GM23248 (cell line): ENCODE data around the gene LDLRAD2. TPM values are rescaled to one million over a fixed set of nuclear protein-coding genes. Genes with fewer than 3 reads are reported as not detected.
A peak's percentile ranks its signal among the peaks of the same experiment; 100 is the strongest.

Source experiments
- DNase-seq: peaks from one replicate; pipeline ENCODE4 v3.0.0-alpha.2; 2015
- H2AFZ ChIP-seq: fragments of 200-600 bp; sonication (generic); 2 replicates; pipeline ENCODE4 v1.6.1; 2016; ENCODE audit warnings: antibody characterized with exemption
- H3F3A ChIP-seq: fragments of 200-600 bp; sonication (generic); 2 replicates; pipeline ENCODE4 v1.6.1; 2016; ENCODE audit warnings: mild to moderate bottlenecking, antibody characterized with exemption, mixed run types; ENCODE audit not compliant: insufficient read depth
- H3K27ac ChIP-seq: fragments of 200-600 bp; sonication (generic); 2 replicates; pipeline ENCODE4 v1.5.1; 2016; ENCODE audit warnings: mild to moderate bottlenecking
- H3K27me3 ChIP-seq: fragments of 200-600 bp; sonication (generic); replicated peaks from 2 replicates; pipeline ENCODE4 v1.6.1; 2016; ENCODE audit warnings: mild to moderate bottlenecking; ENCODE audit not compliant: insufficient read depth
- H3K36me3 ChIP-seq: fragments of 200-600 bp; sonication (generic); 2 replicates; pipeline ENCODE4 v1.6.1; 2016; ENCODE audit warnings: low read depth, mild to moderate bottlenecking
- H3K4me1 ChIP-seq: fragments of 200-600 bp; sonication (generic); 2 replicates; pipeline ENCODE4 v1.6.1; 2016; ENCODE audit warnings: mild to moderate bottlenecking; ENCODE audit not compliant: insufficient read depth
- H3K4me2 ChIP-seq: fragments of 200-600 bp; sonication (generic); one replicate; pipeline ENCODE4 v1.6.1; 2016; ENCODE audit warnings: mild to moderate bottlenecking; ENCODE audit not compliant: unreplicated experiment
- H3K4me3 ChIP-seq: fragments of 200-600 bp; sonication (generic); 2 replicates; pipeline ENCODE4 v1.5.1; 2016; ENCODE audit warnings: mild to moderate bottlenecking
- H3K79me2 ChIP-seq: fragments of 200-600 bp; sonication (generic); 2 replicates; pipeline ENCODE4 v1.6.1; 2016; ENCODE audit warnings: mild to moderate bottlenecking; ENCODE audit not compliant: insufficient read depth
- H3K9ac ChIP-seq: fragments of 200-600 bp; sonication (generic); 2 replicates; pipeline ENCODE4 v1.6.1; 2016; ENCODE audit warnings: mild to moderate bottlenecking
- H3K9me2 ChIP-seq: fragments of 200-600 bp; sonication (generic); 2 replicates; pipeline ENCODE4 v1.6.1; 2016; ENCODE audit warnings: mixed run types, mild to moderate bottlenecking, moderate library complexity; ENCODE audit not compliant: insufficient read depth
- H3K9me3 ChIP-seq: fragments of 200-600 bp; sonication (generic); one replicate; pipeline ENCODE4 v1.6.1; 2017; ENCODE audit warnings: low read depth
- H4K20me1 ChIP-seq: fragments of 200-600 bp; sonication (generic); 2 replicates; pipeline ENCODE4 v1.6.0; 2016; ENCODE audit not compliant: insufficient read depth
- EZH2 ChIP-seq: fragments of 200-600 bp; sonication (generic); IDR thresholded peaks from 2 replicates; pipeline ENCODE4 v1.6.1; 2018; ENCODE audit warnings: antibody characterized with exemption, mild to moderate bottlenecking; ENCODE audit not compliant: insufficient read depth, poor library complexity, severe bottlenecking
- EZH2phosphoT487 ChIP-seq: fragments of 200-600 bp; sonication (generic); IDR thresholded peaks from 2 replicates; pipeline ENCODE4 v1.6.1; 2018; ENCODE audit warnings: antibody characterized with exemption, moderate library complexity, mild to moderate bottlenecking, low read depth; ENCODE audit not compliant: insufficient read depth
- WGBS, 2 experiments: methylation state at CpG; one replicate each; pipeline ENCODE4 v1.1.6; 2015 to 2017; ENCODE audit warnings: low lambda C conversion rate in 2 of 2, low coverage in 1 of 2; ENCODE audit errors: missing lambda C conversion rate in 2 of 2; 5-methylcytosine and 5-hydroxymethylcytosine counted together
- in situ Hi-C: fragments of 300-500 bp; cut with MboI; formaldehyde crosslinking; loops from 2 replicates; pipeline ENCODE4 v1.15.0; 2020
- polyA plus RNA-seq: library from polyadenylated mRNA; unstranded; fragments of >200 nt; fragmentation: Nextera tagmentation; extraction: Ambion mirVana; gene quantifications from 2 replicates; pipeline ENCODE4 v1.2.1, GENCODE V29; 2016
- total RNA-seq: library from RNA; depleted of rRNA; stranded (reverse); fragments of >200 nt; shearing (Covaris generic); gene quantifications from 2 replicates; pipeline ENCODE4 v1.2.3, GENCODE V29; 2014

The LDLRAD2 gene
- total and polyA plus RNA-seq, 2 experiments from 2014 or later, result 8.5 TPM; not detected in 1

GRCh38 chr1:21857840-21858670 lies 46.0 kb downstream of the LDLRAD2 start:
- peak; percentile 29 for DNase-seq
- 79 to 86% methylated on average over 12 to 15 of the region's 15 CpGs for WGBS, 2 experiments
- H3K4me2 ChIP-seq, result no peak overlapping the region

DNA sequence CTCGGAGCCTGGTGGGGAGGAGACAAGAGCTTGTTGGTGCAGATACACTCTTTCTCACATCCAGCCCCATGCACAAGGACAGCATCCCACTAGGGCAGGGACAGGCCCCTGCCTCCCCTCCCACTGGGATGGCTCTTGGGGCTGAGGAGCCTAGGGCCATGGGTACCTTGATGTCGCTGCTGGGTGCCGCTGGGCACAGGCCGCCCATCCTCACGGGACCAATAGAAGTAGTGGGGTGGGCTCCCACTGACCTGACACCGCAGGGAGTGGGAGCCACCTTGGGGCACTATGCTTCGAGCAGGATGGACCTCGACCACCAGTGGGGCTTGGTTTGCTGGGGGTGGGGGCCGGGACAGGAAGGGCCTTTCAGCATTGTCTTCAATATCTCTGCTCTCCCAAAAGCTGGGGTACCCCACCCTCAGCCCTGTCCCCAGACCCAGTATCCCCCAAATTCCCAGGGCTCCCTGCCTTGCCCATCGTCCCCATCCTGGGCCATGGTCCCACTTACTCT lies 47.7 kb downstream of the LDLRAD2 start:
- Histone ChIP-seq H3F3A (peaks cover 38% of the 10 kb centered on the region), H3K4me1 (peaks cover 24% of the 10 kb centered on the region), H3K4me2 (no peak overlapping the region), H3K79me2 (peaks cover 32% of the 10 kb centered on the region), H4K20me1 (0 out of 2 replicates have a peak, but pooled peaks cover 4% of the 10 kb centered on the region), H3K27ac (no peak overlapping the region), H3K9me3 (no peaks in the 10 kb centered on the region), H3K27me3 (no peaks in the 10 kb centered on the region), H3K9ac (no peak overlapping the region), H3K4me3 (no peak overlapping the region), H3K36me3 (peaks cover 48% of the 10 kb centered on the region), H3K9me2 (no peaks in the 10 kb centered on the region), H2AFZ (no peak overlapping the region)
- TF ChIP-seq EZH2phosphoT487, result no peak
- TF ChIP-seq EZH2, result no peak
- no peak for DNase-seq
- in situ Hi-C loops, result no loop called here
- WGBS, 2 experiments, result 96 to 98% methylated on average over 10 of the region's 10 CpGs

More at GRCh38 chr1:21857840-21858670, 46.0 kb downstream of the LDLRAD2 start:
- TF ChIP-seq EZH2phosphoT487 (no peak), EZH2 (no peak)
- H3K27me3 ChIP-seq, result no peaks in the 10 kb centered on the region
- 0 out of 2 replicates have a peak, but pooled peaks cover 4% of the 10 kb centered on the region for H4K20me1 ChIP-seq
- peaks cover 33% of the 10 kb centered on the region for H3F3A ChIP-seq
- H3K9me2 ChIP-seq, result no peaks in the 10 kb centered on the region
- H2AFZ ChIP-seq, result no peak overlapping the region
- peaks cover 48% of the 10 kb centered on the region for H3K36me3 ChIP-seq
- H3K4me3 ChIP-seq, result no peak overlapping the region
- H3K4me1 ChIP-seq, result peaks cover 24% of the 10 kb centered on the region
- no peaks in the 10 kb centered on the region for H3K9me3 ChIP-seq
- H3K27ac ChIP-seq, result peak overlapping the region; percentile 68
- H3K79me2 ChIP-seq, result peaks cover 32% of the 10 kb centered on the region
- in situ Hi-C loops, result no loop called here
- H3K9ac ChIP-seq, result peak overlapping the region; percentile 10; the same call in 1 of the 2 replicates

GRCh38 chr1:21860971-21861370 lies 48.9 kb downstream of the LDLRAD2 start:
- H3K9me3 ChIP-seq, result no peaks in the 10 kb centered on the region
- H3K9me2 ChIP-seq, result no peaks in the 10 kb centered on the region
- no peak overlapping the region for H3K4me2 ChIP-seq
- H2AFZ ChIP-seq, result no peak overlapping the region
- H3K36me3 ChIP-seq, result peaks cover 60% of the 10 kb centered on the region
- WGBS, 2 experiments, result 87 to 88% methylated on average over 3 of the region's 3 CpGs
- H3K9ac ChIP-seq, result no peak overlapping the region
- no peaks in the 10 kb centered on the region for H3K27me3 ChIP-seq
- peaks cover 32% of the 10 kb centered on the region for H3K79me2 ChIP-seq
- H3F3A ChIP-seq, result peaks cover 38% of the 10 kb centered on the region
- in situ Hi-C loops, result no loop called here
- H3K4me1 ChIP-seq, result peaks cover 24% of the 10 kb centered on the region
- H3K4me3 ChIP-seq, result no peak overlapping the region
- DNase-seq, result no peak
- H3K27ac ChIP-seq, result no peak overlapping the region; the same call in 1 of the 2 replicates
- H4K20me1 ChIP-seq, result 0 out of 2 replicates have a peak, but pooled peaks cover 4% of the 10 kb centered on the region
- TF ChIP-seq EZH2phosphoT487 (no peak), EZH2 (no peak)

DNA sequence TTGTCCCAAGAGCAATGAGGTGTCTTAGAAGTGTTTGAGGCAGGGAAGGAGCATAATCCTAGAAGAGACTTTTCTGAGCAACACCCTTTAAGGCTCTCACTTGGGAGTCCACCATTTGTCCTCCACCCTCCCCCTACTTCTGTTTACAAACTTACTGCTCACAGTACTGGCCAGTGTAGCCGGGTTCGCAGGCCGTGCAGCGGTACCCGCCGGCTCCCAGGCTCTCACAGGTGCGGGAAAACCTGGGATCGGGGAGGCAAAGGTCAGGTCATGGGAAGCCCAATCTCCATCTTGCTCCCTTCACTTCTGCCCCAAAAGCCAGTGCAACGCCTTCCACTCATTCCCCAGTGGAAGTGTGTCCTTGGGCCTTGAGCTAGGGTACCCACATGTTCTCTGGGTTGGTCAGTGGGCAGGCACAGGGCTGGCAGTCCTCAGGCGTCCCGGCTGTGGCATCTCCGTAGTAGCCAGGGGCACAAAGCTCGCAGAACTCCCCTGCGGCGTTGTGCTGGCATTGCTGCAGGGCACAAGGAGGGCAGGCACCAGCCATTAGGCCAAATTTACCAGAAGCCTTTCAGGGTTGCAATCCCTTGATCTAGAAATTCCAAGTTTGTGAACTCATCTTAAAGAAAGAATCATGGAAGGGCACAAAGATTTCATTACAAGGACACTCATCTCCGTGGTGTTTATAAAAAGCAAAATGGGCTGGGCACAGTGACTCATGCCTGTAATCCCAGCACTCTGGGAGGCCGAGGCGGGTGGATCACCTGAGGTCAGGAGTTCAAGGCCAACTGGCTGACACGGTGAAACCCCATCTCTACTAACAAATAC lies 49.8 kb downstream of the LDLRAD2 start:
- no peak for TF ChIP-seq EZH2phosphoT487
- DNase-seq, result peak; percentile 86
- Histone ChIP-seq H3K9me2 (no peaks in the 10 kb centered on the region), H2AFZ (no peak overlapping the region), H3K9me3 (no peaks in the 10 kb centered on the region), H3K4me3 (no peak overlapping the region), H3F3A (peaks cover 38% of the 10 kb centered on the region), H3K4me1 (peaks cover 24% of the 10 kb centered on the region), H4K20me1 (0 out of 2 replicates have a peak, but pooled peaks cover 4% of the 10 kb centered on the region), H3K36me3 (peaks cover 57% of the 10 kb centered on the region), H3K4me2 (no peak overlapping the region), H3K27ac (peak overlapping the region; percentile 66), H3K27me3 (no peaks in the 10 kb centered on the region), H3K9ac (peak overlapping the region; percentile 17; the same call in 1 of the 2 replicates), H3K79me2 (peaks cover 32% of the 10 kb centered on the region)
- in situ Hi-C loops, result no loop called here
- 78% methylated on average over 17 to 19 of the region's 19 CpGs for WGBS, 2 experiments
